ENCODE data around the gene KISS1. TPM values are rescaled to one million over a fixed set of nuclear protein-coding genes. Genes with fewer than 3 reads are reported as not detected.
"Not testable (repeated sequence)": the region's sequence is repeated elsewhere in the genome, so short reads cannot be mapped to it uniquely, and the experiment has no call there.

KISS1 gene, protein sequence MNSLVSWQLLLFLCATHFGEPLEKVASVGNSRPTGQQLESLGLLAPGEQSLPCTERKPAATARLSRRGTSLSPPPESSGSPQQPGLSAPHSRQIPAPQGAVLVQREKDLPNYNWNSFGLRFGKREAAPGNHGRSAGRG
- polyA plus RNA-seq (ENCODE audit: insufficient read length in 12 of 12): 1 to 10 TPM in 3 of 12 donors, under 1 TPM in 7, not detected in 2; 0.53 to 4.0 (median 0.83) TPM
- long read RNA-seq, donor 1, partial matches to known transcripts: 0 of 1 reads
- long read RNA-seq, donor 1, other reads (novel, unspliced or antisense): 0 of 1 reads
- long read RNA-seq, donor 2: 0 reads
- long read RNA-seq, donor 3, partial matches to known transcripts: 0 of 2 reads
- long read RNA-seq, donor 3, other reads (novel, unspliced or antisense): 0 of 2 reads
- long read RNA-seq, donor 4, partial matches to known transcripts: 0 of 1 reads
- long read RNA-seq, donor 4, other reads (novel, unspliced or antisense): 0 of 1 reads
- long read RNA-seq, donor 5, partial matches to known transcripts: 0 of 2 reads
- long read RNA-seq, donor 5, other reads (novel, unspliced or antisense): 0 of 2 reads
- long read RNA-seq, donor 6: 0 reads
- long read RNA-seq, donor 7, partial matches to known transcripts: 0 of 1 reads
- long read RNA-seq, donor 7, other reads (novel, unspliced or antisense): 0 of 1 reads
- long read RNA-seq, donor 8: 0 reads
- long read RNA-seq, donor 9, partial matches to known transcripts: 0 of 1 reads
- long read RNA-seq, donor 9, other reads (novel, unspliced or antisense): 0 of 1 reads
- long read RNA-seq, donor 10, partial matches to known transcripts: 0 of 2 reads
- long read RNA-seq, donor 10, other reads (novel, unspliced or antisense): 0 of 2 reads
- long read RNA-seq, donor 11, transcript KISS1-201 (3 exons, 709 nt): major isoform, 7 of 7 reads
- long read RNA-seq, donor 11, partial matches to known transcripts: 0 of 7 reads
- long read RNA-seq, donor 11, other reads (novel, unspliced or antisense): 0 of 7 reads

DNA sequence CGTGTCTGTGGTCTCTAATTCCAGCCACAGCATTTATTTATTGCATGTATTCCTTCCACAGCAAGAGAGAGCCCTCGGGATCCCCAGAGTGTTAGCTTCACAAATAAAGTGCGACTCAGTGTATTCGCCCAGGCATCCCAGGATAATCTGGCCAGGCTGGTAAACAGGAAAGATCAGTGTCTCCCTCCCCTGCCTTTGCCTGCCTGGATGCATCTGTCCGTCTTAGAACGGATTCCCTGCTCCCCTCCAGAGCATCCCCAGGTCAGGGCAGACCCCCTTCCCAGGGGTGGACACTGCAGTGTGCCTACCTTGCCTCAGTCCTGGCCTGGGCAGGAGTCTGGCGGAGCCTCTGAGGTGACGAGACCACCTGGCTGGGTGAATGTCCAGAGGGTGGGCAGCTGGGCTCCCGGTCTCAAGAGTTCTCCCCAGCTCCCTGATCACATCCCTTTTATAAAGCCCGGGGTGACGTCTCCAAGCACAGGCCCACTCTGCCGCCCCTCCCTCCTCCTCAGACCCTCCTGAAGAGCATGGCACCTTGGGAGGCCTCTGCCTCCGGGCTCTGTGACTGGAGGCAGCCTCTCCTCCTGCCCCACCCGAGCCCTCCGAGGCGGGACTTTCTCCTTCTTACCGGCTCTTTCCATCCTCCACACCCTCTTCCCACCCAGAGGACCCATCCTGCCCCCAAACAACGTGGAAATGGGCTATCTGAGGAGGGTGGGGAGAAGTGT lies at the start of gene KISS1:
Gene KISS1, minus strand, starts transcription at position 424 of the 728 bp plus-strand sequence. CDS start 3,615 bp downstream, outside the sequence.
- DNase-seq: no peak

DNA sequence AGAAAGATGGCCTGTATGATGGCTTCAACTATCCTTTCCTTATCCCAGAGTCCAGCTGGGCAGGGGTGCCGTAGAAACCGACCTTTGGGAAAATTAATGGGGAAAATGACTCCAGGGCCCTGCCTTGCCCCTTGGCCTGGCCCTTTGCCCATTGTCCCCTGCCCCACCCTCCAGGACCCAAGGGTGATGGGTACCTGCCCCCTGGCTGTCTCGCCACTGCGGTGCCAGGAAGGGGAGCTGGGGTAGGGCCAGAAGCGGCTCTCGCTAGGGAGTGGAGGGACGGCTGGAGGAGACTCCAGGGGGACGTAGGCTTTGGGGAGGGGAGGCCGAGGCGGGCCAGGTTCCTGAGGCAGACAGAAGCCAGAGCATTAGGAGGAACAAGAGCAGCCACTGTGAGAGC lies 46.6 kb upstream of the KISS1 start:
- DNase-seq: no peak

DNA sequence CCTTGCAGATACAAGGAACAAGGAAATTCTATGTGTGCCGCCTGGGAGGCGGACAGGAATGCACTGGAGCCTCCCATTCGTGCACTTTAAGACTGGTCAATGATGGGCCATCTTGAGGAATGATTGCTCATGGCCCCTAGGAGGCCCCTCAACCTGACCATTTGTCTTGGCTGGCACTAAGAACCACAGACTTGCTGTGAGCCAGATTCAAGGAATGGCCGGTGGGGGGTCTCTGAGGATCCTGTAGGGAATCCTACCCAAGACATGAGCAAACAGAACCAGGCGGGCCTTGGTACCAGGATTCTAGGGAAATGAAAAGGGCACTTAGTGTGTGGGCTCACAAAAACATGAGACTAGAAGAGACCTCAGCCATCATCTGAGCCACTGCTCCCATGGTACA lies 45.6 kb upstream of the KISS1 start:
- no peak for DNase-seq

DNA sequence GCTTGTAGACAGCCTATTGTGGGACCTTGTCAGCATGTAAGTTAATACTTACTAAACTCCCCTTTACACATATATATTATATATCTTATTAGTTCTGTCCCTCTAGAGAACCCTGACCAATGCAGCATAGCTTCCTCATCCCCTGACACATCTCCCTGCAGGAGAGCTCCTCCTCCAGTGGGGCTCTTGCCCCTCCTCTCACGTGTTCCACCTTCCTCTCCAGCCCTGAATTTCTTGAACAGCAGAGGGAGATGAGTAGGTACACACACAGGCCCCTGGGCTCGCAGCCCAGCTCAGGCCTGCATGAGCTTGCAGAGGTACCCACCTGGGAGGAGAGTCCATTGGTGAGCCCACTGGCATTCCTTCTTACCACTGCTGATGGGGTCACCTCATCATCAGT lies 44.8 kb upstream of the KISS1 start:
- DNase-seq: no peak

DNA sequence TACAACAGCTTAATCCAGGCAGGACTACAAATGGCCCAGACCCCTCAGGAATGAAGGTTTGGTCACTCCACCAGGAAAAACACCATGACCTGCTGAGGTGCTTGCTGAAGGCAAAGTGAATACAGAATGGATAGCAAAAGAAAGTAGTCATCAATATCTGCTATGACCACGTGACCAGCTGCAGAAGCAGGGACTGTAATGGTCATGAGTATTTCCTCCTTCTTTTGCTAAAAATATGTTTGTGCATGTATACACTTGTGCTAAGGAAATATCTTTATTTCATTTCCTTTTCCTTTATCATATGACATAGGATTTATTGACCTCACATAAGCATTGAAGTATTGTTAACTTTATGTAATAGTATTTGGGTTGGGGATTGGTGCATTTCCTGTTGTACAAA lies 43.9 kb upstream of the KISS1 start:
- no peak for DNase-seq

DNA sequence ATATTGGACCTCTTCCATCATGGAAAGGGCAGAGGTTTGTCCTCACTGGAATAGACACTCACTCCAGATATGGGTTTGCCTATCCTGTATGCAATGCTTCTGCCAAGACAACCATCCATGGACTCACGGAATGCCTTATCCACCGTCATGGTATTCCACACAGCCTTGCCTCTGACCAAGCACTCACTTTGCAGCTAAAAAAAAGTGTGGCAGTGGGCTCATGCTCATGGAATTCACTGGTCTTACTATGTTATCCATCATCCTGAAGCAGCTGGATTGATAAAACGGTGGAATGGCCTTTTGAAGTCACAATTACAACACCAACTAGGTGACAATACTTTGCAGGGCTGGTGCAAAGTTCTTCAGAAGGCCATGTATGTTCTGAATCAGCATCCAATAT lies 43.1 kb upstream of the KISS1 start:
- DNase-seq: not testable (repeated sequence)

DNA sequence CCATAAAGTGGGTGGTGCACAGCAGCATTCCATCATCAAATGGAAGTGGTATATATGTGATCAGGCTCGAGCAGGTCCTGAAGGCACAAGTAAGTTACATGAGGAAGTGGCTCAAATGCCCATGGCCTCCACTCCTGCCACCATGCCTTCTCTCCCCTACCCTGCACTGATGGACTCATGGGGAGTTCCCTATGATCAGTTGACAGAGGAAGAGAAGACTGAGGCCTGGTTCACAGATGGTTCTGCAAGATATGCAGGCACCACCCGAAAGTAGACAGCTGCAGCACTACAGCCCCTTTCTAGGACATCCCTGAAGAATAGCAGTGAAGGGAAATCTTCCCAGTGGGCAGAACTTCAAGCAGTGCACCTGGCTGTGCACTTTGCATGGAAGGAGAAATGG lies 42.2 kb upstream of the KISS1 start:
- DNase-seq: not testable (repeated sequence)

DNA sequence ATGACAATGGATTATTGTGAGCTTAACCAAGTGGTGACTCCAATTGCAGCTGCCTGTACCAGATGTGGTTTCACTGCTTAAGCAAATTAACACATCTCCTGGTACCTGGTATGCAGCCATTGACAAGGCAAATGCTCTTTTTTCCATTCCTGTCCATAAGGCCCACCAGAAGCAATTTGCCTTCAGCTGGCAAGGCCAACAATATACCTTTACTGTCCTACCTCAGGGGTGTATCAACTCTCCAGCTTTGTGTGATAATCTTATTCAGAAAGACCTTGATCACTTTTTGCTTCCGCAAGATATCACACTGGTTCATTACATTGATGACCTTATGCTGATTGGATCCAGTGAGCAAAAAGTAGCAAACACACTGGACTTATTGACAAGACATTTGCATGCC lies 41.2 kb upstream of the KISS1 start:
- not testable (repeated sequence) for DNase-seq

DNA sequence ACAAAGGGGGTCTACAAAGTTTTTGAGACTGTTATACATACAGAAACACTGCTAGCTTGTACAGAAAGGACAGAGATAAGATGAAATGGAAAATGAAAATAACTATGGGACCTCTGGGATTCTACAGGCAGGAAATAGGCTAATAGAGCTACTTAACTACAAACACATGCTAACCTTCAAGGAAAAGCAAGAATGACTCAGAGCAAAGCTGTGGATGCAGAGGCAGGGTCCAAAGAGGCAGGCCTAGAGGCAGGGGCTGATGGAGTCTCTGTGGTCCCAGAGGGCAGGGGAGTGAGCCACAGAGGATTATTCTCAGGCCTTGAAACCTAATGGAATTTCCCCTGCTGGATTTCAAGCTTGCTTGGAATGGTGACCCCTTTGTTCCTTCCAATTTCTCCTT lies 36.2 kb upstream of the KISS1 start:
- DNase-seq: peak; percentile 37

DNA sequence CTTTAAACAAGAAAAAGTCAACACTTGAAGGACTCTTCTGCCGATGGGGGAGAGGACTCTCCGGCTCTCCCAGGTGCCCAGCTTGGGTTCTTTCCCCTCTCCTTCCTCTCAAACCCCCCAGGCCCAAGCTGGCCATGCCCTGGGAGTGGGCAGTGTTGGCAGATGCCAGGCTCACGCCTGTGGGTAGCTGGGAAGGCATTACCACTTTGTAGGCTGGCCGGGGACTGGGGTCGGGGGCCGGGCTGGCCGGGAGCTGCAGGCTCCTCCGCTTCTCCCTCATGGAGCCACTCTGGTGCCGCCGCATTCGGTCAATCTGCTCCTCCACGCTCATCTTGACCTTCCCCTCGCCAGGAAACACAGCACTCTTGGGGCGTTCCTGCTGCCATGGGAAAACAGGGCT lies 33.9 kb upstream of the KISS1 start:
- DNase-seq: no peak

DNA sequence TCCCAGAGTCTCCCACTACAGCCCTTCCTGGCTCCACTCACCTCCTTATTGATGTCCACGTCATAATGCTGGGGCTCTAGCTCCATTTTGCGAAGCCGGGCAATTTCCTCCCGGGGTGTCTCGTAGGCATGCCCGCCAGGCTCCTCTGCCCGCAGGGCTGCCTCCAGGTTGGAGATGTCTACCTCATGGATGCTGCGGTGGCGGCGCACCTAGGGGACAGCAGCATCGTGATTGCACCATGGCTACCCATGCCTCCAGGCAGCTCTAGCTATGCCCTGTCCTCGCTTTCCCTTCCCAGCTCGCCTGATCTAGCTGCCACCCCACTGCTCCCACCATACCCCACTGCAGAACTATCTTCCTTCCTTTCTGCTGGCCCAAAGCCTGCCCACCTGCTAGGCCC lies 32.6 kb upstream of the KISS1 start:
- DNase-seq: no peak

DNA sequence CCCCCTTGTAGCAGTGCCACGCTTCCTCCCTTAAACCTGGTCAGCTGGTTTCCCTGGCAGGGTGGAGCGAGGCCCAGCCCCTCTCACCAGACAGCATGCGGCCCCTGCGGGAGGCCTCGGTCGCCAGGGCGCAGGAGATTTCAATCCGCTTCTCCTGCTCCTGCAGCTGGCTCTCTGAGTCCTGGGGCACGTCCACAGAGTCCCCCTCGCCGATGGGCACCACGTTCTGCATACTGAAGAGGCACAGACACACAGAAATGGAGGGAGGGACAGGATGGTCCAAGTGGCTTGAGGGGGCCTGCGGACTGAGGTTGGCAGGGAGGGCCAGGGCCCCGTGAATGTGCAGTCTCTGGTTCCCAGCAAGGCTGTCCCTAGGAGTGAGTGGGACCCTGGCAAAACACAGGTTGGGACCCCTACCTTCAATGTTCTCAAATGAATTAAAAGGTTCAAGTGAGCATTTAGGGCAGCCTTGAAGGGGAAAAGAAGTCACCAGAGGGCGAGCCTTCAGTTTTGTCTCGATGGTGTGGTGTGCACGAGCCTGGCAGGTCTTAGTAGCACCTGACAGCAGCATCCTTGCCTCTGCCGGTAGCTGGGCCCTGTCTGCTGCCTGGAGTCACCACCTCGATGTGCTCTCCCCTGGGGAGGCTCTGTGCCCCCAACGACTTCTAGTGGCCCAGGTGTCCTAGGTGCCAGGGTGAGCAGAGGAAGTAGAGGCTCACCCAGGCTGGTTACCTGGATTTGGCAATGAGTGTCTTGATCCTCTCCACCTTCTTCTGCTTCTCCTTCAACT lies 31.9 kb upstream of the KISS1 start:
- no peak for DNase-seq

DNA sequence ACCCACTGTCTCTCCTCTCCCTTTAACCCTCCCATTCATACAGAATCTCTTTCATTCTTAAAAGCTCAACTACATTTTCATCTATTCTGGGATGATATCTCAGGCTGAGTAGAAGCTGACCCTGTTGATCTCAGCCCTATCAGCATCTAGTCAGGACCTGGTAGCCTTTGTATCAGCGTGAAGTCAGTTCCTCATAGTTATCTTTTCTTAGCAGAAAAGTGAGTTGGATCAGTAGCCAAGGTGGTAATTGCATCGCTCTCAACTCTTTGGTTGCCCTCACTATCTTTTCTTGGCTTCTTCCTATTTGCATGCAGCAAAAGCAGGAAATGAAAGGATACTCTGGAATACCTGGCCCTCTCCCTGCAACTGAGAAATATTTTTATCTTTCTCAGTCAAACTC lies 31.1 kb upstream of the KISS1 start:
- DNase-seq: no peak

DNA sequence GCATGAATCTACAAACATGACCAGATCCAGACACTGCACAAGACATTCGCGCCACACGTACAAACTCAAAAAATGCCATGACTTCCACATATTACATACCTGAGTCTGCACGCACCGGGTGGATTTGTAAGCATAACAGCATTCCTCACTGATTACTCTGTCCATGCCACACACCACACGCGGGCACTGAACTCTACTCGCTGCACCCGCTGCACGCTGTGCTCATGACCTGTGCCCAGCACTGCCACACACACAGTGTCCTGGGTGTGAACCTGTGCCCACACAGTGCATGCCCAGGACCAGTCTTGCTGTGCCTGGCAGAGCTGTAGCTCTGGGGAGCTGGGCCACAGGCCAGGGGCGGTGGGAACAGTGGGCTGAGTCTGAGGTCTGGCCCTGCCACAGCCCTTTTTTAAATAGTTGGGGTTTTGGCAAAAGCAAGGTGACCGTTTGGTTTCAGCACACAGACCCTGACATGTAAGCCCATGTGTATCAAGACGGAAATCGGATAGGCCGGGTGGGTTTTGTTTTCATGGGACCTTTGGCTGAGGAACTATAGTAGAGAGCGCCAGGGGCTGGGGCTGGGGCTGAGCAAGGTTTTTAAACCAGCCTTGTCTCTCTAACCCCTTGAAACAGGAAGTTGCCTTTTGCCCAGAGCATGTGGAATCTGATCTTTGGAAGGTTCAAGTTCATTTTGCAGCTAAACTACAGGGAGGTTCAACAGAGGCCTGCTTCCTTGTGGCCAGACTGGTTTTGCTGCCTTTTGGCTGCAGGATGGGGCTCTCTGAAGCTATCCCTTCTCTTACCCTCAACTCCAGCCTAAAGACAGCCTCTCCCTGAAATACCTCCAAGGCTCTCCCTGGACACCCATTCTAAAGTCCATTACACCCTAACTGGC lies 29.8 kb upstream of the KISS1 start:
- no peak for DNase-seq

DNA sequence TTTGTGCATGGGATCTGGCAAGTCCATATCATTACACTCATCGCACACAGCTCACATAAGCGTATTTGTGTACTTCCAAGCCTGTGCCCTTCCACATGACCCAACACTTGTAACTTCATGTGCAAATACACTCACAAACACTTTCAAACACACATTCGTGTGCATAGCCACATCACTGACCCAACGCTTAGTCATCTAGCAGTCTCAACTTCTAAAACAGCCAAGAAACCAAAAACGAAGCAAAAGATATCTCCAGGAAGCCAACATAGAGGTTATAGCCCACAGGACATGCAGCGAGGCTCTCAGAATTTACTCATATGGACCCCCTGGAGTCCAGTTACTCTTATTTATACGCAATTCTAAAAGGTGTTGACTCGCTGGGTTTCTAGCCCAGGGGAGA lies 28.4 kb upstream of the KISS1 start:
- DNase-seq: no peak

DNA sequence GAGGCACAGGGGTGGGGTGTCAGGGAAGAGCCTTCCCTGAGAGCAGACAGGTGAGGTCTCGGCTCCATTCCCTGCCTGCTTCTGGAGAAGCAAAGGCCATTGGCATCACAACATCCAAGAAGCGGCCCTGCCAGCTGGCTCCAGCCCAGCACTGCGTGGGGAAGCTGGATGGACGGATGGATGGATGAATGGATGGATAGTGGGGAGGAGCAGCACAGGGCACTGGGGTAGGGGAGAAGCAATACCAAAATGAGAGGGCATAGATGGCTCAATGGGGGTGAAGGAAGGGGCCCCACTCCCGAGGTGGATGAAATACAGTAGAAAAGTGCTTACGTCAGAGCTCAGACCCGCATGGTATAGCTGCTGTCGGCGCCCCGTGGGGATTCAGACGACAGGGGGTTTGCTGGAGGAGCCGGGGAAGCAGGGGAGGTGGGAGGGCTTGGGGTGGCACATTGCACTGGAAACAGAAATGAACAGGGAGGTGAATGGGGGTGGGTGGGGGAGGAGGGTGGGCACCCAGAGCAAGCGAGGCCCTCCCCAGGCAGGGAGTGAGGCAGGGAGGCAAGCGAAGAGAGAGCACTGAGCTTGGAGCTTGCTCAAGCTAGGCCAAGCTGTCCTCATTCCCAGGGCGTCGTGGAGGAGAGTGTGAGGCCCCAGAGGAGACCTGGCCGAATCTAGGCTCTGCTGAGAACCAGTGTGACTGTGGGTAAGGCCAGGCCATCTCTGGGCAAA lies 27.0 kb upstream of the KISS1 start:
- no peak for DNase-seq

DNA sequence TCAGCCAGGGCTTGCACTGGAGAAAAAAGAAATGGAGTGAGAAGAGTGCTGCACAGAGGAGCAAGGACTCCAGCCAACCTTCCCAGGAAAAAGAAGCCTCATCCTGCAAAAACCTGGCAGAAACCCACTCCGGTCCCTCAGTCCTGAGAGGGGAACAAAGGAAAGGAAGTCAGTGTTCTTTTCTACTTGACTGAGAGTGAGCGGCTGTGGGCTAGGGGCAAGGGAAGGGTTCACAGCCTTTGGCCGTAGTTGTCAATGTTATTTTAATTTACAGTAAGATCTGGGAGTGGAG lies 26.4 kb upstream of the KISS1 start:
- DNase-seq: peak; percentile 65

DNA sequence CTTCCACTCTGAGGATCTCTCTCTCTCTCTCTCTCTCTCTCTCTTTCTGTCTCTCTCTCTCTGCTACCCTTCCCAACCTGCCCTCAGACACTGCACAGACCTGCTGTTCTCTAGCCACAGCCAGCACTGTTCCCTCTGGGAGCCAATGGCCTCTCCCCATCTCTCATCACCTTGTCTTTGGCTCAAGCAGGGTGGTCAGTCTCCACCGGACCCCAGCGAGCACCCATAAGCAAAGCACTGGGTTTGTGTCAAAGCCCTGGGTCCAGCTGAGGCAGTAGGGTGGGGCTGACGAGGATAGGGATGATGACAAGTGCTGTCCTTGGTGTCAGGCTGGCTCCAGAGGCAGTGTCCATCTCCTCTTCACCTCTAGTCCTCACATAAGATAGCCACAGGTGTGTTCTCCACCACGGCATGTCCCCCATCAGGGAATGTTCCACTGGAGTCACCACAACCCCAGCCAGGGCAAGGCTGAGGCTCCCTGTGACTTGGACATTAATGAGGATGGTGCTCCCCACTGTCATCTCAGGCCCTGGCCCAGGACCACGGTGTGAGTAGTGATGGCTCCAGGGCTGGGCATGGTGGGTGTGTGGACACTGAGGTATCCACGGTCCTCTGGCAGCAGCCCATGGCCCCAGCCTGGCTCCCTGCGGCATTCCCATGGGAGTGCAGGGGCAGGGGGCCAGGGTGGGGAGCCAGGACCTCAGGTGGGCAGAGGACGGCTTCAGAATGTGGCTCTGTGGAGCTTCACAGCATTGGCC lies 25.9 kb upstream of the KISS1 start:
- DNase-seq: no peak

DNA sequence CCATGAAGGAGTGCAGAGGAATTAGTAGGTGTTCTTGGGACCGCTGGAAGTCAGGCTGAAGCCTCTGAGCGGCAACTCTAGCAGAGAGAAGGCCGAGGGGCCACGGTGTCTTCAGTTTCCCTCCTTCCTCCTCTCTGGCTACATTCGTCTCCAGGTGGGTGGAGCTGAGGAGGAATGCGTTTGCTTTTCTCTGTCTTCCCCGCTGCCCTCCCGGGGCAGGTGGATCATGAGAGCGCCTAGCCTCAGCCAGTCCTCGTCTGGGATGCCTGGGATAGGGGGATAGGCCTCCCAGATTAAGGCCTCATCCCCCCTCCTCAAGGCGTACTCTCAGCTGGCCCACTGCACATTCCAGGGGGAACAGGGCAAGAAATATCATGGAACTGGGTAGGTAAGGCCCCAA lies 25.0 kb upstream of the KISS1 start:
- DNase-seq: no peak
